ENCODE measurements around the gene LAMB3. TPM values are rescaled to one million over a fixed set of nuclear protein-coding genes. Genes with fewer than 3 reads are reported as not detected.

Gene LAMB3
- total RNA-seq, 1 donor from 2014 or later = 17.0 TPM

DNA sequence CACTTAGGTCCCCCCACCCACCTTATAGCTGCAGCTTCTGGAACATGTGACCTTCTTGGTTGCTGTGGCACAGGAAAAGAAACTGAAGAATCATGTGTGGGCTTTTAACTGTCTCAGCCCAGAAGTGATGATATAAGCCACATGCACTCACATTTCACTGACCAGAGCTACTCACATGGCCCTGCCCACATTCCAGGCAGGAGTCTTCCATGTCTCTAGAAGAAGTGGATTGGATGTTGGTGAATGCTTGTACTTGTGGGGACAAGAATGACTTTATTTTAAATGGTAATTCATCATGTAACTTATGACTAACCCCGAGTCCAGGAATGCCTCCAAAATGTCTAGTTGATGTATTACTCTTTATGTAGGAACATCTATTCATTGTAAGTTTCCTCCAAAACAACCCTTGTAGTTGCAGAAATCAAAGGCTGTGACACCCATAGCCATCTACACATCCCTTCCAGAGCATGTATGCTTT lies 84.5 kb downstream of the LAMB3 start:
- Mint-ChIP-seq H3K4me3 (peak overlapping the region; percentile 26), H3K27me3 (peaks cover 30% of the 10 kb centered on the region), H3K36me3 (no peaks in the 10 kb centered on the region), H3K9me3 (no peaks in the 10 kb centered on the region), H3K27ac (peak overlapping the region; percentile 81), H3K4me1 (ENCODE audit: unreplicated experiment) (peaks cover 19% of the 10 kb centered on the region)
- TF ChIP-seq, protein P1, sequence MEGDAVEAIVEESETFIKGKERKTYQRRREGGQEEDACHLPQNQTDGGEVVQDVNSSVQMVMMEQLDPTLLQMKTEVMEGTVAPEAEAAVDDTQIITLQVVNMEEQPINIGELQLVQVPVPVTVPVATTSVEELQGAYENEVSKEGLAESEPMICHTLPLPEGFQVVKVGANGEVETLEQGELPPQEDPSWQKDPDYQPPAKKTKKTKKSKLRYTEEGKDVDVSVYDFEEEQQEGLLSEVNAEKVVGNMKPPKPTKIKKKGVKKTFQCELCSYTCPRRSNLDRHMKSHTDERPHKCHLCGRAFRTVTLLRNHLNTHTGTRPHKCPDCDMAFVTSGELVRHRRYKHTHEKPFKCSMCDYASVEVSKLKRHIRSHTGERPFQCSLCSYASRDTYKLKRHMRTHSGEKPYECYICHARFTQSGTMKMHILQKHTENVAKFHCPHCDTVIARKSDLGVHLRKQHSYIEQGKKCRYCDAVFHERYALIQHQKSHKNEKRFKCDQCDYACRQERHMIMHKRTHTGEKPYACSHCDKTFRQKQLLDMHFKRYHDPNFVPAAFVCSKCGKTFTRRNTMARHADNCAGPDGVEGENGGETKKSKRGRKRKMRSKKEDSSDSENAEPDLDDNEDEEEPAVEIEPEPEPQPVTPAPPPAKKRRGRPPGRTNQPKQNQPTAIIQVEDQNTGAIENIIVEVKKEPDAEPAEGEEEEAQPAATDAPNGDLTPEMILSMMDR (conservative IDR thresholded peaks at IDR 0.05) = no peak
- DNase-seq (ENCODE audit: extremely low spot score, unreplicated experiment) = no peak

GRCh38 chr1:209565759-209566678 lies 86.2 kb downstream of the LAMB3 start:
- DNase-seq (ENCODE audit: extremely low spot score, unreplicated experiment) = peak; percentile 81
- Mint-ChIP-seq H3K36me3 (no peaks in the 10 kb centered on the region), H3K27ac (peak overlapping the region; percentile 46), H3K4me1 (ENCODE audit: unreplicated experiment) (peaks cover 31% of the 10 kb centered on the region), H3K4me3 (no peak overlapping the region), H3K9me3 (no peaks in the 10 kb centered on the region), H3K27me3 (peaks cover 18% of the 10 kb centered on the region)
- TF ChIP-seq, protein P1 (conservative IDR thresholded peaks at IDR 0.05) = peak; percentile 91

Small RNAs within 50 kb of the gene (microRNA-seq; reads per million reads assigned to microRNA genes)
- gene MIR4260 = not detected

Other genes starting within 250 kb of the LAMB3 start
- 2.0 and 9.4 TPM in 2 replicates for gene CAMK1G, start 68.7 kb downstream of the LAMB3 start, total RNA-seq (ENCODE audit: low replicate concordance)
- 0.88 and 6.4 TPM in 2 replicates for gene G0S2, start 23.0 kb upstream of the LAMB3 start, total RNA-seq (ENCODE audit: low replicate concordance)
- not detected in 2 replicates for gene HSD11B1, start 52.4 kb upstream of the LAMB3 start, total RNA-seq (ENCODE audit: low replicate concordance)
- 1.7 TPM in 1 of 2 replicates, not detected in the other for gene TRAF3IP3, start 103.6 kb upstream of the LAMB3 start, total RNA-seq (ENCODE audit: low replicate concordance)
- 3.6 TPM in 2 replicates for gene C1orf74, start 132.1 kb upstream of the LAMB3 start, total RNA-seq (ENCODE audit: low replicate concordance)
- gene IRF6, start 153.7 kb upstream of the LAMB3 start, total RNA-seq (ENCODE audit: low replicate concordance) = 28.2 and 67.4 TPM in 2 replicates
- 8.4 and 9.4 TPM in 2 replicates for gene UTP25, start 175.5 kb upstream of the LAMB3 start, total RNA-seq (ENCODE audit: low replicate concordance)

Data from type B pancreatic cell (in vitro differentiated cells).